Measurements from ENCODE around the gene COMMD4. TPM values are rescaled to one million over a fixed set of nuclear protein-coding genes. Genes with fewer than 3 reads are reported as not detected.

Gene COMMD4
- total and polyA plus RNA-seq, 2 of the 8 experiments (the other 6 are each of a cell fraction or from before 2014, with no cell fraction given), result 131 to 236 TPM

- no peak overlapping the region for H3K4me3 ChIP-seq (ENCODE audit: extremely low read depth in 1 of 4, insufficient read depth in 2 of 4, low read depth in 3 of 4, low read length in 4 of 4)
- no peaks in the 10 kb centered on the region for H3K79me1 ChIP-seq (ENCODE audit: low read depth, low read length)
- H3K36me3 ChIP-seq (ENCODE audit: control insufficient read depth in 2 of 4, insufficient read depth in 4 of 4, low read length in 3 of 4), result peaks cover 0 to 16% (median 13%) of the 10 kb centered on the region in 4 experiments; a peak in 7 of 8 replicates
- ChIA-PET POLR2A (ENCODE audit: partially characterized antibody) (interaction anchor here (0.9 to 5.2 kb wide), 8 partner anchors 12 to 281 kb away, joined by 3 to 40 read pairs (median 8); partner anchors contain the start of genes NEIL1, PTPN9 and SNX33), CTCF (ENCODE audit: partially characterized antibody) (interaction anchor here (1.2 to 2.1 kb wide), 8 partner anchors 8 to 85 kb away, joined by 3 to 7 read pairs (median 4); partner anchors contain the start of genes NEIL1 and SIN3A)
- H3K9ac ChIP-seq (replicated peaks in 1 of 4; ENCODE audit: extremely low read depth in 1 of 4, low read depth in 3 of 4, low read length in 3 of 4), result no peak overlapping the region
- H4K20me1 ChIP-seq (replicated peaks in 1 of 2; ENCODE audit: control insufficient read depth in 1 of 2, insufficient read depth in 2 of 2, low read length in 2 of 2), result peaks cover 0 to 5% of the 10 kb centered on the region in 2 experiments
- no peaks in the 10 kb centered on the region for H3K27me3 ChIP-seq (replicated peaks in 1 of 4; ENCODE audit: control insufficient read depth in 3 of 4, extremely low read depth in 1 of 4, insufficient read depth in 3 of 4, low read length in 3 of 4)
- H3K14ac ChIP-seq (ENCODE audit: insufficient read length), result no peak overlapping the region
- H2BK12ac ChIP-seq (ENCODE audit: low read depth, low read length), result no peak overlapping the region
- H2BK120ac ChIP-seq (replicated peaks; ENCODE audit: low read depth, low read length), result no peak overlapping the region
- H4K8ac ChIP-seq (ENCODE audit: extremely low read depth, insufficient read depth, low read length), result no peak overlapping the region
- H3K4me2 ChIP-seq (ENCODE audit: insufficient read depth in 1 of 2, low read depth in 2 of 2, low read length in 2 of 2), result 0 out of 4 replicates have a peak overlapping the region, but pooled peaks of 1 of the 2 experiments have one; percentile 0
- H2BK20ac ChIP-seq (ENCODE audit: low read length), result no peak overlapping the region
- peaks cover 0 to 4% (median 1%) of the 10 kb centered on the region in 4 experiments; a peak in 4 of 7 replicates for H3K4me1 ChIP-seq (replicated peaks in 1 of 4; ENCODE audit: control insufficient read depth in 3 of 4, insufficient read depth in 4 of 4, low read length in 3 of 4)
- no peak overlapping the region for H3K4ac ChIP-seq (replicated peaks; ENCODE audit: insufficient read length, low read depth, low read length)
- DNase-seq (ENCODE audit: low read depth in 1 of 2, low spot score in 2 of 2) (no peak), FAIRE-seq (no peak)
- no peak overlapping the region for H3K23ac ChIP-seq (ENCODE audit: insufficient read length)
- H2AFZ ChIP-seq (ENCODE audit: low read length), result no peak overlapping the region
- H2BK5ac ChIP-seq (ENCODE audit: low read depth, low read length), result no peak overlapping the region
- no peaks in the 10 kb centered on the region; a peak in 1 of 4 replicates for H3K79me2 ChIP-seq (ENCODE audit: control insufficient read depth in 1 of 2, insufficient read depth in 2 of 2, low read length in 2 of 2)
- H3K27ac ChIP-seq (ENCODE audit: low read depth, low read length), result no peak overlapping the region
- no peak overlapping the region for H4K91ac ChIP-seq (replicated peaks; ENCODE audit: insufficient read length, low read length)
- H3K56ac ChIP-seq (replicated peaks; ENCODE audit: insufficient read length, low read depth, low read length), result no peak overlapping the region
- H3K18ac ChIP-seq (ENCODE audit: extremely low read depth, low read length), result no peak overlapping the region
- no peak overlapping the region for H2BK15ac ChIP-seq (ENCODE audit: low read length)
- no peaks in the 10 kb centered on the region for H3K9me3 ChIP-seq (ENCODE audit: insufficient read depth in 2 of 2, low read depth in 1 of 2, low read length in 1 of 2)
- peaks cover 4% of the 10 kb centered on the region for H3K23me2 ChIP-seq (ENCODE audit: low read depth, low read length)
- H4K5ac ChIP-seq (ENCODE audit: insufficient read length, low read depth, low read length), result no peak overlapping the region
- H2AK5ac ChIP-seq (ENCODE audit: low read depth, low read length), result no peak overlapping the region
- TF ChIP-seq MAFK (IDR thresholded peaks at IDR 0.05; ENCODE audit: low read depth, low read length) (no peak), RNF2 (IDR thresholded peaks at IDR 0.05; ENCODE audit: borderline replicate concordance, low read depth, low read length, missing control alignments, poor library complexity, severe bottlenecking) (no peak), KDM5A (IDR thresholded peaks at IDR 0.05; ENCODE audit: low read length) (no peak), YY1 (IDR thresholded peaks at IDR 0.05; ENCODE audit: low read depth, low read length) (no peak), CBX5 (IDR thresholded peaks at IDR 0.05; ENCODE audit: low read depth, low read length) (no peak), EGR1 (IDR thresholded peaks at IDR 0.05; ENCODE audit: borderline replicate concordance, low read depth, low read length) (no peak), RAD21 (IDR thresholded peaks at IDR 0.05 in 1 of 2, conservative IDR thresholded peaks at IDR 0.05 in 1 of 2; ENCODE audit: low read depth in 2 of 2, low read length in 2 of 2) (no peak), SAP30 (IDR thresholded peaks at IDR 0.05; ENCODE audit: insufficient read depth, insufficient replicate concordance, low read length) (no peak), CEBPB (IDR thresholded peaks at IDR 0.05; ENCODE audit: low read depth, low read length) (no peak), KDM4A (IDR thresholded peaks at IDR 0.05; ENCODE audit: low read depth, low read length, severe bottlenecking) (no peak), SP2 (IDR thresholded peaks at IDR 0.05; ENCODE audit: low read length) (no peak), BCL11A (IDR thresholded peaks at IDR 0.05; ENCODE audit: low read depth in 2 of 2, low read length in 2 of 2) (no peak), JUN (IDR thresholded peaks at IDR 0.05; ENCODE audit: low read depth, low read length) (no peak), JUND (IDR thresholded peaks at IDR 0.05; ENCODE audit: low read length) (no peak), RBBP5 (IDR thresholded peaks at IDR 0.05; ENCODE audit: borderline replicate concordance, low read depth, low read length) (no peak)
Observed at GRCh38 chr15:75367006-75367405, 31.1 kb downstream of the COMMD4 start.
